Nucleus accumbens (tissue), 56 donors: Measurements from ENCODE around the gene LARGE2.
A peak's percentile ranks its signal among the peaks of the same experiment; 100 is the strongest.

ENCODE experiments used
- DNase-seq, 56 donors: peaks; one replicate each; lab custom pipeline; 2025; lab: John Stamatoyannopoulos, UW

The LARGE2 gene

GRCh38 chr11:45913514-45913913 is 8.9 kb upstream of the LARGE2 start:
- no peak for DNase-seq

GRCh38 chr11:45913942-45914635 is 8.4 kb upstream of the LARGE2 start:
- no peak for DNase-seq

GRCh38 chr11:45915446-45915845 is 7.0 kb upstream of the LARGE2 start:
- DNase-seq = no peak

GRCh38 chr11:45917286-45917622 is 5.2 kb upstream of the LARGE2 start:
- no peak for DNase-seq

- DNase-seq = peak; percentile 59 to 98 (median 94)
Measured at GRCh38 chr11:45917623-45918330, 4.7 kb upstream of the LARGE2 start, which contains the start of gene PEX16. Gene PEX16, minus strand, starts transcription at chr11:45917877. Its CDS starts 66 bp downstream, at chr11:45917811.

GRCh38 chr11:45918331-45918941 is 4.0 kb upstream of the LARGE2 start:
- peak in 54 of 56 donors; percentile 36 to 86 (median 68) for DNase-seq

GRCh38 chr11:45918962-45919675 is 3.3 kb upstream of the LARGE2 start:
- DNase-seq = no peak

- peak in 1 of 56 donors; percentile 26 for DNase-seq
Measured at GRCh38 chr11:45919806-45920530, 2.5 kb upstream of the LARGE2 start.

- no peak for DNase-seq
Measured at GRCh38 chr11:45920531-45921477, 1.7 kb upstream of the LARGE2 start.

GRCh38 chr11:45921561-45922424 is 663 bp upstream of the LARGE2 start:
- DNase-seq = peak in 1 of 56 donors; percentile 55

- DNase-seq = no peak
Measured at GRCh38 chr11:45924036-45924915, 1.8 kb downstream of the LARGE2 start.

GRCh38 chr11:45924927-45925326 is 2.5 kb downstream of the LARGE2 start:
- no peak for DNase-seq

GRCh38 chr11:45925550-45925949 is 3.1 kb downstream of the LARGE2 start:
- no peak for DNase-seq

GRCh38 chr11:45926001-45926401 is 3.5 kb downstream of the LARGE2 start:
- no peak for DNase-seq

GRCh38 chr11:45926536-45927331 is 4.3 kb downstream of the LARGE2 start:
- no peak for DNase-seq

GRCh38 chr11:45927332-45927683 is 4.9 kb downstream of the LARGE2 start:
- DNase-seq = no peak
